NCI-H187 treated with DMSO at 0.1 percent for 48 hours (cell line): ENCODE measurements around the gene SAMD8.
"Not testable (repeated sequence)": the region's sequence is repeated elsewhere in the genome, so short reads cannot be mapped to it uniquely, and the experiment has no call there.

Experiments
- DNase-seq: peaks from one replicate; lab custom pipeline; 2025; lab: John Stamatoyannopoulos, UW

Gene SAMD8

DNA sequence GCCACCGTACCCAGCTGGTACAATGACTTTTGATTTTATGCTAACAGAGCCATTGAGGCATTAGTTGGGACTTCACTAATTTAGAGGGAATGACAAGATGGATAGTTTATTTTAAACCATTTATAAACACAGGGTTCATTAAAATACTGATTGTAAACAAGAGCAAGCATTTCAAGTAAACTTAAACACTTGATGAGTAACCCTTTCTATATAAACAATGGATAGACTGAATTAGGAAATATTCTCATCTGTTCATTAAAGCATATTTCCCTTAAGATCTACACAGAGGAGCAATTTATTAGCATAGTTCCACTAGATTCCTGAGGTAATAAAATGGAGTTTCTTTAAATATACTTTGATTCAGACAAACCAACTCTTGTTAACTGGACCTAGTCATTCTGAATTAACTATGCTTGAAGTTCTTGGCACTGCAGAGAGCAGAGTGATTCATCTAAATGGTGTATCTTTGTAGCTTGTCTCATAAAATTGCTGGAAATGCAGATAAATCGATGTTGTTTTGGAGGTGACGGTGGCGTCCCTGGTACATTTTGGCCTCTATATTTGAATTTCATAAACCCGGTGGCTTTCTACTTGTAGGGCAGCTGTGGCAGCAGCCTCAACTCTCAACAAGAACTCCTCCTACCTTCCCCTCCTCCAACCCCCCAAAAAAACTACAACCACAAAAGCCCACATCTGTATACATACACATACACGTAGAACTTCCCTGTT lies 83.7 kb downstream of the SAMD8 start:
- DNase-seq, result no peak

DNA sequence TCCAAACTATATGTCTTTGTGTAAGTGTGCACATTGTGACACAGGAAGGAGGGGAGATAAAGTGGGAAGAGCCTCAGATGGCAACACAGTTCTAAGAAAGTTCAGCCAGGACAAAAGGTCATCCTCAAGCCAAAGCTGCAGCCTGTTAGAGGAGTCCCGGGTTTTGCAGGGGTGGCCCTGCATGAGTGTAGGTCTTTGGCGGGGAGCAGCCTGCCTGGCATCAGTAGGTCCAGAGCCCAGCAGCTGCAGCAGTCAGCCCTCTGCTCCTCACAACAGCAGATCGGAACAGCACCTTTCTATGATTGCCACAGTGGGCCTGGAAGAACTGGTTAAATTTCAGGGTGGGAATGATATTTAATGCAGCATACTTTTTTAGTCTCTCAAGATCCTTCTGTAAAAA lies 85.6 kb downstream of the SAMD8 start:
- DNase-seq, result no peak

DNA sequence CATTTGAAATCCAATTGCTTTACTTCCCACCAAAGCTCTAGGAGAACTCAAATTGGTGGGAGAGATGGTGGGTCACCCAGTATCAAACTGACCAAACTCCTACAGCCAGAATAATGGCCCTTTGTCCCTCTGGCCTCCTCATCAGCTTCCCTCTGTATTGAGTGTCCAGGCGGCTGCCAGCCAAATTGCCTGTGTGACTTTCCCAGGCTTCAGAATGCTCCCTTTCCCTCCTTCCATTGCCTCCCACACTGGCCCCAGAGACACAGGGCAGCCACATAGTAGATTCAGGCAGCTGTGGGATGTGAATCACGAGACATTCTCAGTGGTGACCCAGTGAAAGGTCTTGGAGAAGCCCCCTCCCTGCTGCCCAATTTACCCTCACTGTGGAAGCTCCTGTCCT lies 86.5 kb downstream of the SAMD8 start:
- no peak for DNase-seq

GRCh38 chr10:75199949-75200348 lies 88.5 kb downstream of the SAMD8 start:
- DNase-seq, result not testable (repeated sequence)

DNA sequence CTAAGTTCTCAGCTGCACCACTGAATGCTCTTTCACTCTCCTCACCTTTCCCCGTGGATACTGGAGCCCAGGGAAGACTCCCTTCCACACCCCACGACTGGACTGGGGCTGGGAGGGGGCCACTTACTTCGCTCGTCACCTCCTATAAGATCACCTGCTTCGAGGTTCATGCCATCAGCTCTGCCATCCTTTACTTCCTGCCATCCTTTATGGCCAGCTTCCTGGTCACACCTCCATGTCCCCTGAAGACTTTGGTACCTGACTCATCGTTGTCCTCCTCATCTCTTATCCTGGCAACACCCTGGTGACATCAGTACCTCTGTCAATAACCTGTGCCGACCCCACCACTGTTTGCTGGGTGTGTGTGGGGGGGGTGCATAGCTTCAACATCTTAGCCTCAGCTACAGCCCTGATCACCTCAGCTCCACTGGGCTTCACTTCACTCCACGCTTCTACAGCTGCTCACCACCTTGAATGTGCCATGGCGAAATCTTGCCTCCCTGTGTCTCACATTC lies 90.4 kb downstream of the SAMD8 start:
- DNase-seq, result no peak

GRCh38 chr10:75202321-75203045 lies 91.0 kb downstream of the SAMD8 start:
- no peak for DNase-seq

DNA sequence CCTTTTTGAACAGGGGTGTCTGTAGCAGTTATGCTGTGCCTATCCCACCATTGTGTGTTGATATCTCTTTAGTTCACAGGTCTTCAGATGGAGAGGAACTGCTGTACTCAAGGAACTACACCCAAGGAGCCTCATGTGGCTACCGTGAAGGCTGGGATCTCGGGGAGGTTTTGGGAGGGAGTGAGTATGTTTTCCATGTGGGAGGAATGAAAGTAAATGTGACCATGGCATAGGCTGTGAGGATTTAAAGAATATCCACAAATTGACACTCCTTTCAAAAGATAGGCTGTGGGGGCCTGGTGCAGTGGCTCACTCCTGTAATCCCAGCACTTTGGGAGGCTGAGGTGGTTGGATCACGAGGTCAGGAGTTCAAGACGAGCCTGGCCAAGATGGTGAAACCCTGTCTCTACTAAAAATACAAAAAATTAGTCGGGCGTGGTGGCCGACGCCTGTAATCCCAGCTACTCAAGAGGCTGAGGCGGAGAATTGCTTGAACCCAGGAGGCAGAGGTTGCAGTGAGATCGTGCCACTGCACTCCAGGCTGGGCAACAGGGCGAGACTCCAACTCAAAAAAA lies 91.7 kb downstream of the SAMD8 start:
- not testable (repeated sequence) for DNase-seq

- no peak for DNase-seq
Measured at GRCh38 chr10:75203724-75204123, 92.3 kb downstream of the SAMD8 start.

DNA sequence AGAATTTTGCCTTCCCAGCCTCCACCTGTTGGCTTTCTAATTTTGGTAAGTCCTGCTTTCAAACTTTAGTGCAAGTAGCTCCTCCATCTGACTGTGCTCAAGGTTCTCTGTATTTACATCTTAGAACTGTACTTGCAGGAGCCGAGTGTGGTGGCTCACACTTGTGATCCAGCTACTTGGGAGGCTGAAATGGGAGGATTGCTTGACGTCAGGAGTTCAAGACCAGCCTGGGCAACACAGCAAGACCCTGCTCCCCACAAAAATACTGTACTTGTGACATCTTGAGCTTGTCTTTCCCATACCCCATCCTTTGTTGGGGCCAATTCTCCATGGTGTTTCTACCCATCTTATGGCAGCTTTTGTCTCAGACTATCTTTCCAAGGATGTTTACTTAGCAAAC lies 94.5 kb downstream of the SAMD8 start:
- no peak for DNase-seq

GRCh38 chr10:75206638-75207037 lies 95.2 kb downstream of the SAMD8 start:
- not testable (repeated sequence) for DNase-seq

- DNase-seq, result no peak
Measured at GRCh38 chr10:75207079-75207856, 95.8 kb downstream of the SAMD8 start.

GRCh38 chr10:75207857-75208144 lies 96.3 kb downstream of the SAMD8 start:
- DNase-seq, result no peak

DNA sequence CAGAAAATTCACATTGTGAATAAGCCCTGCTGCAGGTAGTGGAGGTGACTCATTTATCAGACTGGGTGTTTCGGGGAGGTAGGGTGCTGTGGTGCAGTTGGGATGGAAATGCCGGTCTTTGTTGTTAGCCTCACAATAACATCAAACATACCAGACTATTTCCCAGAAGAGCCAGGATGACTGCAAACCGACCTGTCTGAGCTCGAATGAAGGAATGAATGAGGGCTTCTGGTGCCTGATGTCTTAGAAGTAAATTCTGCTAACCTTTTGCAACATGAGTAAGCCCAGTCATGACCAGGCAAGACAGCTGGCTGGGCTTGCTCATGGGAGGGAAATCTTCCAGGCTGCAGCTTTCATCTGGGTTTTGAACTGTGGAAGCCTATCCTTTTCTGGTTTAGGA lies 96.7 kb downstream of the SAMD8 start:
- no peak for DNase-seq

GRCh38 chr10:75209086-75209920 lies 97.8 kb downstream of the SAMD8 start:
- DNase-seq, result no peak

- no peak for DNase-seq
Measured at GRCh38 chr10:75209921-75210281, 98.4 kb downstream of the SAMD8 start.

GRCh38 chr10:75210282-75211006 lies 99.0 kb downstream of the SAMD8 start, which contains the start of gene VDAC2:
Gene VDAC2, plus strand, starts transcription at chr10:75210796. Its CDS starts 363 bp downstream, at chr10:75211159.
- no peak for DNase-seq

DNA sequence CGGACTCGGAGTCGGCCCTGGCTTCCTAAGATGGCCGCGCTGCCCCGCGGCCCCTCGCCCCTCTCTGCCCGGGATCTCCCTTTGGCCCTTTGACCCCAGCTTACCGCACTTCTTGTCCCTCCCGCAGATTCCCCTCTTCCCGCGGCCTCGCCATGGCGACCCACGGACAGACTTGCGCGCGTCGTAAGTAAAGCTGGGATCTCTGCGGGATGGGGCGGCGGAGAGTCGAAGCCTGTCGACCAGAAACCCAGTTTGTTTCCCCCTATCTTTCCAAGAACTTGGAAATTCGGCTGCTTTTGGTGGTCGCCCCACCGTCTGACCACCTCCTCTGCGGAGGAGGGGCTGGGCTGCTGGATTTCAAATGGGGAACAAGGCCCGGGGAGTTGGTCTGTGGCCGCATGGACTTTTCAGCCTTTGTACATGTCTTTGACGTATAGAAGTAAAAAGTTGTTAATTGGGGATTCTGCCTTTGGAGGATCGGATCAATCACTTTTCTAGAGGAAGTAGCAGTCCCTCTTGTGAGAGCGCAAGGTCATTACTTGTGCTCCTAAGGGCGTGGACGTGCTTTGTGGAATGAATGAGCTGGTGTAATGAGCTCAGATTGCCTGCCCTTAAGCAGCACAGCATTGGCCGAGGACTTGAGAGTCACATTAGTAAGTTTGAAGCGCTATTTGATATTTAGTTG lies 99.7 kb downstream of the SAMD8 start:
- no peak for DNase-seq

DNA sequence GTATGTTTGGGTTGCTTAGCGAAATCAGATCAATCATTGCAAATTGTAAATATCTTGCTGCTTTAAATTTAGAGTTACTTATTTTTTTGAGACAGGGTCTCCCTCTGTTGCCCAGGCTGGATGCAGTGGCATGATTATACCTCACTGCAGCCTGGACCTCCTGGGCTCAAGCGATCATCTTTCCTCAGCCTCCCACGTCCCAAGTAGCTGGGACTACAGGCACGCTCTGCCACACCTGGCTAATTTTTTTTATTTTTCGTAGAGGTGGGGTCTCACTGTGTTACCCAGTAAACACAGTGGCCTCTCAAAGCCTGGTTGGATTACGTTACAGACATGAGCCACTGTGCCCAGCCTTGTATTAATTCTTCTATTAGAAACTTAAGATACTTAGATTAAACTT lies 100.9 kb downstream of the SAMD8 start:
- DNase-seq, result no peak

GRCh38 chr10:75220274-75220673 lies 108.8 kb downstream of the SAMD8 start:
- DNase-seq, result no peak

DNA sequence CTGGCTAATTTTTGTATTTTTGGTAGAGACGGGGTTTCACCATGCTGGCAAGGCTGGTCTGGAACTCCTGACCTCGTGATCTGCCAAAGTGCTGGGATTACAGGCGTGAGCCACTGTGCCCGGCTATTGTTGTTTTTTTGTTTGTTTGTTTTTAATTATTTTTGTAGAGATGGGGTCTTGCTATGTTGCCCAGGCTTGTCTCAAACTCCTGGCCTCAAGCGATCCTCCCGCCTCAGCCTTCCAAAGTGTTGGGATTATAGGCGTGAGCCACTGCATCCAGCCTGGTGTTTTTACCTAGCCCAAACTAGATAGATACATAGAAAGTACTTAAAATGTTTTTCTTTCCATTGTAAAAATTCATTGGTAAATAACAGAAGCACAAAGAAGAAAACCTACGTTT lies 110.0 kb downstream of the SAMD8 start:
- not testable (repeated sequence) for DNase-seq
